HepG2 (cell line): ENCODE measurements around the gene TADA2A. TPM values are rescaled to one million over a fixed set of nuclear protein-coding genes. Genes with fewer than 3 reads are reported as not detected.

ENCODE experiments used
- HDAC6 ChIP-seq: fragments of 200-600 bp; sonication (generic); IDR thresholded peaks from 2 replicates; pipeline ENCODE4 v1.7.0; 2017; ENCODE audit warnings: mild to moderate bottlenecking, antibody characterized with exemption, low read length, low read depth
- HNF4A ChIP-seq: sonication (generic); formaldehyde crosslinking; IDR thresholded peaks from 2 replicates; pipeline ENCODE4 v1.4.0; 2020; ENCODE audit warnings: missing genetic modification reagents
- HOXA3 ChIP-seq: sonication (generic); formaldehyde crosslinking; IDR thresholded peaks from 2 replicates; pipeline ENCODE4 v1.5.0; 2020; ENCODE audit warnings: missing genetic modification reagents
- KLF15 ChIP-seq: sonication (generic); formaldehyde crosslinking; IDR thresholded peaks from 2 replicates; pipeline ENCODE4 v1.8.1; 2023; ENCODE audit warnings: borderline replicate concordance, mild to moderate bottlenecking, inconsistent platforms, missing genetic modification reagents, mixed read lengths
- KLF9 ChIP-seq: IDR thresholded peaks from 2 replicates; pipeline ENCODE4 v1.6.1; 2016; ENCODE audit warnings: low read depth
- PHF21A ChIP-seq: sonication (generic); formaldehyde crosslinking; IDR thresholded peaks from 2 replicates; pipeline ENCODE4 v1.5.0; 2020; ENCODE audit warnings: mild to moderate bottlenecking, missing genetic modification reagents
- RARA ChIP-seq: IDR thresholded peaks from 2 replicates; pipeline ENCODE4 v1.6.1; 2016; ENCODE audit warnings: missing genetic modification reagents, missing compliant biosample characterization
- ZNF225 ChIP-seq: sonication (generic); formaldehyde crosslinking; IDR thresholded peaks from 2 replicates; pipeline ENCODE4 v1.4.0; 2020; ENCODE audit warnings: mild to moderate bottlenecking, missing genetic modification reagents
- ZNF292 ChIP-seq: sonication (generic); formaldehyde crosslinking; IDR thresholded peaks from 2 replicates; pipeline ENCODE4 v1.8.1; 2022; ENCODE audit warnings: mild to moderate bottlenecking, low read depth, missing genetic modification reagents, borderline replicate concordance
- ZNF768 ChIP-seq: sonication (generic); formaldehyde crosslinking; IDR thresholded peaks from 2 replicates; pipeline ENCODE4 v1.4.0; 2020; ENCODE audit warnings: missing genetic modification reagents
- ZNF879 ChIP-seq: sonication (generic); formaldehyde crosslinking; IDR thresholded peaks from 2 replicates; pipeline ENCODE4 v1.8.1; 2023; ENCODE audit warnings: missing genetic modification reagents
- polyA plus RNA-seq, 8 experiments: library from polyadenylated mRNA; depleted of rRNA in 3 of 8; stranded (reverse) in 7 of 8; unstranded in 1 of 8; fragments of >200 nt; fragmentation: Illumina TruSeq in 4 of 8; extraction: Trizol in 4 of 8; gene quantifications; 2 replicates each; pipeline versions ENCODE4 v1.2.1 to v1.2.3, GENCODE V29; 2011 to 2016; ENCODE audit warnings: low read depth in 4 of 8, missing spikeins in 1 of 8, mixed read lengths in 1 of 8; ENCODE audit not compliant: insufficient read depth in 1 of 8
- total RNA-seq, 5 experiments: library from RNA; depleted of rRNA; stranded (reverse); fragments of >200 nt; fragmentation: Illumina TruSeq; extraction: Trizol; gene quantifications; 2 replicates each; pipeline ENCODE4 v1.2.3, GENCODE V29; 2016; ENCODE audit warnings: low read depth in 1 of 5
- TF ChIP-seq, protein P1 (sequence below): sonication (generic); formaldehyde crosslinking; IDR thresholded peaks from 2 replicates; pipeline ENCODE4 v1.4.0; 2020; ENCODE audit warnings: missing genetic modification reagents
- TF ChIP-seq, protein P2 (sequence below): sonication (generic); formaldehyde crosslinking; IDR thresholded peaks from 2 replicates; pipeline ENCODE4 v1.4.0; 2020; ENCODE audit warnings: missing genetic modification reagents
- TF ChIP-seq, protein P3 (sequence below): IDR thresholded peaks from 2 replicates; pipeline ENCODE4 v1.4.0; 2020; ENCODE audit warnings: mild to moderate bottlenecking, missing genetic modification reagents
- TF ChIP-seq, protein P4 (sequence below): sonication (generic); formaldehyde crosslinking; IDR thresholded peaks from 2 replicates; pipeline ENCODE4 v1.4.0; 2020; ENCODE audit warnings: missing genetic modification reagents
- TF ChIP-seq, protein P5 (sequence below): IDR thresholded peaks from 2 replicates; pipeline ENCODE4 v1.6.1; 2016; ENCODE audit warnings: mild to moderate bottlenecking, missing biosample characterization, missing genetic modification reagents

Gene TADA2A
- total and polyA plus RNA-seq, 2 of the 13 experiments (the other 11 are each of a cell fraction or from before 2014, with no cell fraction given), result 8.0 to 14.0 TPM

DNA sequence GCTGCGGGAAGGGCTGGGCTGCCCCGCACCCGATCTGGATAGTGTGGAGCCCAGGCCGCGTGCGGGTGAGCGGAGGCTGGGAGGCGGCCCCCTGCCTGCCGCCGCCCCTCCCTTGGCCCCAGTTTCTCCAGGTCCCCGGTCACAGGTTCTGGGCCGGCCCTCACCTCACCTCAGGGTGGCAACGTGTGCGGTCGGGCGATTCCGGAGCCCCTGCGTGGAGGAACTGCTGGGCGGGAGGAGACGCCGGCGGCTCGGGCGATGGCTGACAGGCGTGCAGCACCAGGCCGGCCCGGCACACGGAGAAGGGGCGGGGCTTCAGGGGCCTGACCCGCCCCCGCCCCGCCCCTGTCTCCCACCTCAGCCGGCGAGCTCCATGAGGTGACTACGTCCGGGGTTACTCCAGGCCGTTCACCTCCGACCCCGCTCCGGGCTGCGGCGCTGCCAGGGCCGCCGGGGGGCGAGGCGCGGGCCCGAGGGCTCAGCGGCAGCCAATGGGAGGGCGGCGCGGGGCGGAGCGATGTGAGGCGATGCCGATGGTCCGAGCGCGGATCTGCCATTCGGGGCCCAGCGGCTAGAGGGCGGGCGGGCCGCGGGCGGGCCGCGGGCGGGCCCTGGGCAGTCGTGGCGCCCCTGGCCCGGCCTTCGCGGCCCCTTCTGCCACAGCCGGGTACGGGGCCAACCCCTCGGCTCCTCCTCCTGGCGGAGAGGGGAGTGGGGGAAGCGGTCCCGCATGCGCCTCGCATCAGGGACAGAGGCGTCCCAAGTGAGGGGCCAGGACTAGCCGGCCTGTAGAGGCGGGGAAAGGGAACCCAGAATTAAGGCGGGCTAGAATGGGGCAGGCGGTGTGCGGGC lies 47.6 kb upstream of the TADA2A start (continued):
- TF ChIP-seq, protein P1, sequence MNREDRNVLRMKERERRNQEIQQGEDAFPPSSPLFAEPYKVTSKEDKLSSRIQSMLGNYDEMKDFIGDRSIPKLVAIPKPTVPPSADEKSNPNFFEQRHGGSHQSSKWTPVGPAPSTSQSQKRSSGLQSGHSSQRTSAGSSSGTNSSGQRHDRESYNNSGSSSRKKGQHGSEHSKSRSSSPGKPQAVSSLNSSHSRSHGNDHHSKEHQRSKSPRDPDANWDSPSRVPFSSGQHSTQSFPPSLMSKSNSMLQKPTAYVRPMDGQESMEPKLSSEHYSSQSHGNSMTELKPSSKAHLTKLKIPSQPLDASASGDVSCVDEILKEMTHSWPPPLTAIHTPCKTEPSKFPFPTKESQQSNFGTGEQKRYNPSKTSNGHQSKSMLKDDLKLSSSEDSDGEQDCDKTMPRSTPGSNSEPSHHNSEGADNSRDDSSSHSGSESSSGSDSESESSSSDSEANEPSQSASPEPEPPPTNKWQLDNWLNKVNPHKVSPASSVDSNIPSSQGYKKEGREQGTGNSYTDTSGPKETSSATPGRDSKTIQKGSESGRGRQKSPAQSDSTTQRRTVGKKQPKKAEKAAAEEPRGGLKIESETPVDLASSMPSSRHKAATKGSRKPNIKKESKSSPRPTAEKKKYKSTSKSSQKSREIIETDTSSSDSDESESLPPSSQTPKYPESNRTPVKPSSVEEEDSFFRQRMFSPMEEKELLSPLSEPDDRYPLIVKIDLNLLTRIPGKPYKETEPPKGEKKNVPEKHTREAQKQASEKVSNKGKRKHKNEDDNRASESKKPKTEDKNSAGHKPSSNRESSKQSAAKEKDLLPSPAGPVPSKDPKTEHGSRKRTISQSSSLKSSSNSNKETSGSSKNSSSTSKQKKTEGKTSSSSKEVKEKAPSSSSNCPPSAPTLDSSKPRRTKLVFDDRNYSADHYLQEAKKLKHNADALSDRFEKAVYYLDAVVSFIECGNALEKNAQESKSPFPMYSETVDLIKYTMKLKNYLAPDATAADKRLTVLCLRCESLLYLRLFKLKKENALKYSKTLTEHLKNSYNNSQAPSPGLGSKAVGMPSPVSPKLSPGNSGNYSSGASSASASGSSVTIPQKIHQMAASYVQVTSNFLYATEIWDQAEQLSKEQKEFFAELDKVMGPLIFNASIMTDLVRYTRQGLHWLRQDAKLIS, result no peak
- TF ChIP-seq ZNF225 (peak; percentile 87), PHF21A (CRISPR knock-in tag) (peak; percentile 55; the same call in 1 of the 2 replicates), KLF15 (CRISPR knock-in tag) (0 out of 2 replicates have a peak, but pooled peaks have one; percentile 23), ZNF879 (CRISPR knock-in tag) (0 out of 2 replicates have a peak, but pooled peaks have one; percentile 42), KLF9 (CRISPR knock-in tag) (0 out of 2 replicates have a peak, but pooled peaks have one; percentile 15), HNF4A (CRISPR knock-in tag) (no peak), ZNF768 (peak; percentile 69; the same call in 1 of the 2 replicates), HOXA3 (CRISPR knock-in tag) (peak; percentile 29; the same call in 1 of the 2 replicates), HDAC6 (no peak), RARA (CRISPR knock-in tag) (peak; percentile 73; the same call in 1 of the 2 replicates), ZNF292 (CRISPR knock-in tag) (no peak)
- TF ChIP-seq, protein P2, sequence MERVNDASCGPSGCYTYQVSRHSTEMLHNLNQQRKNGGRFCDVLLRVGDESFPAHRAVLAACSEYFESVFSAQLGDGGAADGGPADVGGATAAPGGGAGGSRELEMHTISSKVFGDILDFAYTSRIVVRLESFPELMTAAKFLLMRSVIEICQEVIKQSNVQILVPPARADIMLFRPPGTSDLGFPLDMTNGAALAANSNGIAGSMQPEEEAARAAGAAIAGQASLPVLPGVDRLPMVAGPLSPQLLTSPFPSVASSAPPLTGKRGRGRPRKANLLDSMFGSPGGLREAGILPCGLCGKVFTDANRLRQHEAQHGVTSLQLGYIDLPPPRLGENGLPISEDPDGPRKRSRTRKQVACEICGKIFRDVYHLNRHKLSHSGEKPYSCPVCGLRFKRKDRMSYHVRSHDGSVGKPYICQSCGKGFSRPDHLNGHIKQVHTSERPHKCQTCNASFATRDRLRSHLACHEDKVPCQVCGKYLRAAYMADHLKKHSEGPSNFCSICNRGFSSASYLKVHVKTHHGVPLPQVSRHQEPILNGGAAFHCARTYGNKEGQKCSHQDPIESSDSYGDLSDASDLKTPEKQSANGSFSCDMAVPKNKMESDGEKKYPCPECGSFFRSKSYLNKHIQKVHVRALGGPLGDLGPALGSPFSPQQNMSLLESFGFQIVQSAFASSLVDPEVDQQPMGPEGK, result peak; percentile 57
- TF ChIP-seq, protein P3, sequence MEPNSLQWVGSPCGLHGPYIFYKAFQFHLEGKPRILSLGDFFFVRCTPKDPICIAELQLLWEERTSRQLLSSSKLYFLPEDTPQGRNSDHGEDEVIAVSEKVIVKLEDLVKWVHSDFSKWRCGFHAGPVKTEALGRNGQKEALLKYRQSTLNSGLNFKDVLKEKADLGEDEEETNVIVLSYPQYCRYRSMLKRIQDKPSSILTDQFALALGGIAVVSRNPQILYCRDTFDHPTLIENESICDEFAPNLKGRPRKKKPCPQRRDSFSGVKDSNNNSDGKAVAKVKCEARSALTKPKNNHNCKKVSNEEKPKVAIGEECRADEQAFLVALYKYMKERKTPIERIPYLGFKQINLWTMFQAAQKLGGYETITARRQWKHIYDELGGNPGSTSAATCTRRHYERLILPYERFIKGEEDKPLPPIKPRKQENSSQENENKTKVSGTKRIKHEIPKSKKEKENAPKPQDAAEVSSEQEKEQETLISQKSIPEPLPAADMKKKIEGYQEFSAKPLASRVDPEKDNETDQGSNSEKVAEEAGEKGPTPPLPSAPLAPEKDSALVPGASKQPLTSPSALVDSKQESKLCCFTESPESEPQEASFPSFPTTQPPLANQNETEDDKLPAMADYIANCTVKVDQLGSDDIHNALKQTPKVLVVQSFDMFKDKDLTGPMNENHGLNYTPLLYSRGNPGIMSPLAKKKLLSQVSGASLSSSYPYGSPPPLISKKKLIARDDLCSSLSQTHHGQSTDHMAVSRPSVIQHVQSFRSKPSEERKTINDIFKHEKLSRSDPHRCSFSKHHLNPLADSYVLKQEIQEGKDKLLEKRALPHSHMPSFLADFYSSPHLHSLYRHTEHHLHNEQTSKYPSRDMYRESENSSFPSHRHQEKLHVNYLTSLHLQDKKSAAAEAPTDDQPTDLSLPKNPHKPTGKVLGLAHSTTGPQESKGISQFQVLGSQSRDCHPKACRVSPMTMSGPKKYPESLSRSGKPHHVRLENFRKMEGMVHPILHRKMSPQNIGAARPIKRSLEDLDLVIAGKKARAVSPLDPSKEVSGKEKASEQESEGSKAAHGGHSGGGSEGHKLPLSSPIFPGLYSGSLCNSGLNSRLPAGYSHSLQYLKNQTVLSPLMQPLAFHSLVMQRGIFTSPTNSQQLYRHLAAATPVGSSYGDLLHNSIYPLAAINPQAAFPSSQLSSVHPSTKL (CRISPR knock-in tag), result peak; percentile 38; the same call in 1 of the 2 replicates
- TF ChIP-seq, protein P4, sequence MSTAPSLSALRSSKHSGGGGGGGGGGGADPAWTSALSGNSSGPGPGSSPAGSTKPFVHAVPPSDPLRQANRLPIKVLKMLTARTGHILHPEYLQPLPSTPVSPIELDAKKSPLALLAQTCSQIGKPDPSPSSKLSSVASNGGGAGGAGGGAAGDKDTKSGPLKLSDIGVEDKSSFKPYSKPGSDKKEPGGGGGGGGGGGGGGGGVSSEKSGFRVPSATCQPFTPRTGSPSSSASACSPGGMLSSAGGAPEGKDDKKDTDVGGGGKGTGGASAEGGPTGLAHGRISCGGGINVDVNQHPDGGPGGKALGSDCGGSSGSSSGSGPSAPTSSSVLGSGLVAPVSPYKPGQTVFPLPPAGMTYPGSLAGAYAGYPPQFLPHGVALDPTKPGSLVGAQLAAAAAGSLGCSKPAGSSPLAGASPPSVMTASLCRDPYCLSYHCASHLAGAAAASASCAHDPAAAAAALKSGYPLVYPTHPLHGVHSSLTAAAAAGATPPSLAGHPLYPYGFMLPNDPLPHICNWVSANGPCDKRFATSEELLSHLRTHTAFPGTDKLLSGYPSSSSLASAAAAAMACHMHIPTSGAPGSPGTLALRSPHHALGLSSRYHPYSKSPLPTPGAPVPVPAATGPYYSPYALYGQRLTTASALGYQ (CRISPR knock-in tag), result peak; percentile 53; the same call in 1 of the 2 replicates
- TF ChIP-seq, protein P5, sequence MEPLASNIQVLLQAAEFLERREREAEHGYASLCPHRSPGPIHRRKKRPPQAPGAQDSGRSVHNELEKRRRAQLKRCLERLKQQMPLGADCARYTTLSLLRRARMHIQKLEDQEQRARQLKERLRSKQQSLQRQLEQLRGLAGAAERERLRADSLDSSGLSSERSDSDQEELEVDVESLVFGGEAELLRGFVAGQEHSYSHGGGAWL (CRISPR knock-in tag), result peak; percentile 85
